GM03348 (cell line): ENCODE results near the gene C11orf54.
"Not testable (repeated sequence)": the region's sequence is repeated elsewhere in the genome, so short reads cannot be mapped to it uniquely, and the experiment has no call there.

ENCODE experiments used
- DNase-seq: peaks from one replicate; pipeline ENCODE4 v3.0.0; 2012; ENCODE audit warnings: low spot score

Gene C11orf54

DNA sequence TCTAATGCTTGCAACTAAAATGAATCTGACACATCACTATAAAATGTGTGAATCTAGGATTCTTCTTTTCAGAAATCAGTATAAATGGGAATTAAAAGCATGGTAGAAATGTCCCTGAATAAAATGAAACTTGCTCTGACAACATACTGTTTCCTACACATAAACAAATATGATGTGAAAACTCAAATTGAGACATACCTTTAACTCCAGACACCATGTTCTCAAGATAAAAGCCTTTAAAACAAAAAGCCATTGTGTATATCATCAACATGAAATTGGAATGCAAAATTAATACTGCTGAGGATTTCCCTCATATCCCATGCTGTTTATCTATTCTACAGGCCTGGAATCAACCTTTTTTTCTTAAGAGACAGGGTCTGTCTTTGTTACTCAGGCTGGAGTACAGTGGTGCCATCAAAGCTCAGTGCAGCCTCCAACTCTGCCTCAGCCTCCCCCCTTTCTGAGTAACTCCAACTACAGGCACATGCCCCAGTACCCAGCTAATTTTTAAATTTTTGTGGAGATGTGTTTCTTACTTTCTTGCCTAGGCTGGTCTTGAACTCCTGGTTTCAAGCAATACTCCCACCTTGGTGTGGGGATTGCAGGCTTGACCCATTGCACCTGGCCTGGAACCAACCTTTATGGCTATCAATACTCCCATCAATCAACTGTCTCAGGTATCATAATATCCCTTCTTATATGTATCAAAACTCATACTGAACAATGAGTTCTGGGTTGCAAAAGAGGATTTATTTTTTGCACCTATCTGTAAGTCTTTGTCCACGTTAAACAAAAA is 6.8 kb upstream of the C11orf54 start:
- no peak for DNase-seq

DNA sequence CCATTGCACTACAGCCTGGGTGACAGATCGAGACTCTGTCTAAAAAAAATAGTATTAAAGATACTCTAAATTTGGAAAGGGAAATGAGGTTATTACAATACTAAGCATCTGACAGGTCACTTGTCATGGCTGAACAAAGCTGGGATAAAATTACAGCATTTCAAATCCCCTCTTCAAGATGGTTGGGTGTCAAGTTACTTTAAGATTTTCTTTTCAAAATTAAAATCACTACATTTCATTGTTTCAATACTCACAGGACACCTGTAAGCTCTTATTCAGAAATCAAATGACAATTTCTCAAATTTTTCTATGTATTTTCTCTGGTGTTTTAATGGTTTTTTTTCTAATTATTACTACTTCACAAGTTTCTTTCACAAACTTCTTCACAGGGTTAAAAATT is 5.8 kb upstream of the C11orf54 start:
- no peak for DNase-seq

DNA sequence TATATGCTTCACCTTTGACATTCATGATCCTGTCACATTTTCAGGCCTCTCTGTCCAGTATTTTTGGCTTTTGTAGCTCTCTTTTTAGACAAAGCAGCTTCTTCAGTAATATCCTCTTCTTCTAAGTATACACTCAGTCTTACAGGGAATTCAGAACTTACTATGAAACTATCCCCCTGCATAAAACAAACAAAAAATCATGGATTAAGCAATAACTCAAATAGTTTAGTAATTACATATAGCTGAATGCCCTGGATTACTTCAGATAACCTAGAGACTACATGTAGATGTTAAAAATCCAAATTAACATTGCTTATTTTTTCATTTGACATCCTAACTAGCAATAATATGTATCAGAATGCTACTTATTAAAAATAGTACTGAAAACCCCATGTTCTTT is 5.3 kb upstream of the C11orf54 start:
- peak; percentile 11 for DNase-seq

DNA sequence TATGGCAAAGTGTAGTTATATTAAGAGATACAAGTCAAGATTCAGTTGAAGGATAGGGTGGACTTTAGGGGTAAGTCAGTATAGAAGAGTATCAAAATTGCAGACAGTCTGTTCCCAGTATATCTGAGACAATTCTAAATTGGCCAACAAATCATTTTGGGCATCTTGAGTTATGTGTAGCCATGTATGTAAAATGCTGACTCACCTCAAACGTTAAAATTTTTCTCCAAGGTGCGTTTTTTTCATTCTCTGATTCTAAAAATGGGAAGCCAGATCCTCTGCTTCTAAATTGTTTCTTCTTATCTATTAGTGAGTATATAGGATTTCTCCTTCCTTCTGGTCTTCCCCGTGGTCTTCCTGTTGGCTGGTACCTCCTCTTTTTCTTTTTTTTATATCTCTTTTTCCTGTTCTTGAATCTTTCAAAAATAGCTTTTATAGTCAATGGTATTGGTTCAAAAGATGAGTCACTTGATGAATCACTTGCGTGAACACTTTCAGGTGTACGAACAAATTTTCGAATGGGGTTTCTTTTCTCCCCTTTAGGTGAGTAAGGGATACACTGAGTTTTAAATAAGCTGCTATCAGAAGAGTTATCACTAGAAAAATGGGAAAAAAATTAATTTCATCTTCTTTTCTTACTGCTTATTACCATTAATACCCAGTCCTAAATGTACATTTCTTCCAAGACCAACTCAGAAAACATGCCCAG is 3.4 kb upstream of the C11orf54 start:
- DNase-seq = no peak

DNA sequence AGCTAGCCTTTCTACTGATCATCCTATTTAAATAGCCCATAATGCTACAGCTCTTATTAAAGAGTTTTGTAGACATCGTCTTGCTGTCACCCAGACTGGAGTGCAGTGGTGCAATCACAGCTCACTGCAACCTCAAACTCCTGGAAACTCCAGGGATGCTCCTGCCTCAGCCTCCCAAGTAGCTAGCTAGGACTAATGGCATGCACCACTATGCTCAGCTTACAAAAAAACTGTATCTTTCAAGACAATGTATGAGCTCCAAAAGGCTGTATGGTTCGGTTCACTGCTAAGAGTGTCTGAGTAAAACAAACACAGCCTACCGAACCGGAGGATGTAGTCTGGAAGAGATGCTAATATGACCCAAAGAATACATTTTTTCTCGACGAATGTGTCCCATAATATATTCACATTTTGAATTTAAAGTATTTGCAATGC is 2.8 kb upstream of the C11orf54 start:
- DNase-seq = no peak

DNA sequence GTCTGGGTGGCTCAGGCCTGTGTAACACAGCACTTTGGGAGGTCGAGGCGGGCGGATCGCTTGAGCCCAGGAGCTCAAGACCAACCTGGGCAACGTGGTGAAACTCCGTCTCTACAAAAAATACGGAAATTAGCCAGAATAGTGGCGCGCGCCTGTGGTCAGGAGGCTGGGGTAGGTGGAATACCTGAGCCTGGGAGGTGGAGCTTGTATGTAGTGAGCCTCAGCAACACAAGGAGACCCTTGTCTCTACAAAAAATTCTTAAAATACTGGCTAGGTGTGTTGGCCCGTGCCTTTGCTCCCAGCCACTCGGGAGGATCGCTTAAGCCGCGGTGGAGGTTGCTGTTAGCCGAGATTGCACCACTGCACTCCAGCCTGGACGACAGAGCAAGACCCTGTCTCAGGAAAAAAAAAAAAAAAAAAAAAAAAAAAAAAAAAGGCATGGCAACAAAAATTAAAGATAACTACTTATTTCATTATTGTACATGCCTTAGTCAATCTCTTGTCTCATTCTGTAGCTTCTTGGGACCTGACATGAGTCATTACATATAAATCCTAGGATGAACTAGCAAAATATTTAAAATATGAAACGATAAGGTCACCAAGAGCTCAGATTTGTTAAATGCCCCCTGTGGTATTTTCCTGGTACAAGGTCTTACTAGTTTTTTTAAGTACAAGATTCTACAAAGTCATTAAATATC is 1.3 kb upstream of the C11orf54 start:
- peak; percentile 54 for DNase-seq

DNA sequence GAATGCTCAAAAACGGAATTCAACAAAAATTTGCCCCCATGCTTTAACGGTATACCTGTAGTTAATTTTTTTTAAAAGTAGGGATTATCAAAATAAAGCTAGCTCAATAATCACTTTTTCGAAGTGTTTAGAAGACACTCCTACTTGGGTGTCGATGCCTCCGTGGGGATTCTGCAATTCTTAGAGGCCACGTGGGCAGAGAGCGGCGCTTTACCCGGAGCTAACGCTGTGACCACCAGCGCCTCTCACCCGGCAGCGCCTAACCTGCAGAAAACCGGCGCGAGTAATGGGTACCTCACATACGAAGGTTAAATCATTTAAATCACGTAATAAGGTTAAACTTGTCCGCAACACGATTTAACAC is 760 bp upstream of the C11orf54 start:
- peak; percentile 78 for DNase-seq

DNA sequence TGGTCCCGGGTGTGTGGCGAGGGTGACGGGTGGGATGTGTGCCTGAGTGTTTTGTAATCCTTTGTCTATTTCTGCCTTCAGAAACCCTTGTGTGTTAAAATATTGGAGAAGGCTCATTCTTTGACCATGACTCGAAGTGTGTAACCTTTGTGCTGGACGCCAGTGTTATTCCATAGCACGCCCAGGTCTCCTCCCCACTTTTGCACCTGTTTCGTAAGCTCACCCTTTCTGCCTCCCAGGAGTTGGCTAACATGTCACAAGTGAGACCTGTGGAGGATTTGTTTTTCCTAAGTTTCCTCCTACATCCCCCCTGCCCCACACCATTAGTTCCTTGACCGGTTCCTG is 382 bp downstream of the C11orf54 start:
- DNase-seq = peak; percentile 70

DNA sequence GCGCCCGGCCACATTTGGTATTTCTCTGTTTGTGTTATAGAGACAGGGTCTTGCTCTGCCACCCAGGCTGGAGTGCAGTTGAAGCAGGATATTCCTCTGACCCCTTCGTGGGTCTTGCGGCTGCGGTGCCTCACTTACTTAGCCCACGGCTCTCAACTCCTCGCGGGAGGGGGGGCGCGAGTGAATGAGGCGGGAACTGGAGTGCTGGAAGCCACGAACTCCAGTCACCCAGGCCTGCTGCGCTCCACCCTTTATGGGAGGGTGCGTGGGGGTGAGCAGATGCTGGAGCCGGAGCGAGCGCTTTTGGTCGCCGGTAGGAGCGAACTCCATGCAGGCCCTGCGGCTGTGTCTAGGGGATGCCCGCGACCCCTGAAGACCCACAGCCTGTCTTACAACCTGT is 1.8 kb downstream of the C11orf54 start:
- no peak for DNase-seq

DNA sequence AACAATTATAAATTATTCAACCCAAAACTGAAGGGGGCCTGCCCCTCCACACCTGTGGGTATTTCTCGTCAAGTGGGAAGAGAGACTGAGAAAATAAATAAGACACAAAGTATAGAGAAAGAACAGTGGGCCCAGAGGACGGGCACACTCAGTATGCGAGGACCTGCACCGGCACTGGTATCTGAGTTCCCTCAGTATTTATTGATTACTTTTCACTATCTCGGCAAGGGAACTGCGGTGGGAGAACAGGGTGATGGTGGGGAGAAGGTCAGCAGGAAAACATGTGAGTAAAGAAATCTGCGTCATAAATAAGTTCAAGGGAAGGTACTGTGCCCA is 3.2 kb downstream of the C11orf54 start:
- no peak for DNase-seq

DNA sequence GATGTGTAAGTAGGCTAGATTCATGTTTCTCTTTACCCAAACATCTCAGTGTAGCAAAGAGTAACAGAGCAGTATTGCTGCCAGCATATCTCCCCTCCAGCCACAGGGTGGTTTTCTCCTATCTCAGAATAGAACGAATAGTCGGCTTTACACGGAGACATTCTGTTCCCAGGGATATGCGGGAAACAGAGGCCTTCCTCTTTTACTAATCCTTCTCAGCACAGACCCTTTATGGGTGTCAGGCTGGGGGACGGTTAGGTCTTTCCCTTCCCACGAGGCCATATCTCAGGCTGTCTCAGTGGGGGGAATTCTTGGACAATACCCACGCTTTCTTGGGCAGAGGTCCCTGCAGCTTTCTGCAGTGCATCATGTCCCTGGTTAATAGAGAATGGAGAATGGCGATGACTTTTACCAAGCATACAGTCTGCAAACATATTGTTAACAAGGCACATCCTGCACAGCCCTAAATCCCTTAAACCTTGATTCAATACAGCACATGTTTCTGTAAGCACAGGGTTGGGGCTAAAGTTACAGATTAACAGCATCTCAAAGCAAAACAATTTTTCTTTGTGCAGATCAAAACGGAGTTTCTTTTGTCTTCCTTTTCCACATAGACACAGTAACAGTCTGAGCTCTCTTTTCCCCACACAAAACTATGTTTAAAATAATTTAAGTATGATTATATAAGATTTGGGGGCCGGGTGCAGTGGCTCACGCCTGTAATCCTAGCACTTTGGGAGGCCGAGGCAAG is 3.7 kb downstream of the C11orf54 start:
- DNase-seq = not testable (repeated sequence)

DNA sequence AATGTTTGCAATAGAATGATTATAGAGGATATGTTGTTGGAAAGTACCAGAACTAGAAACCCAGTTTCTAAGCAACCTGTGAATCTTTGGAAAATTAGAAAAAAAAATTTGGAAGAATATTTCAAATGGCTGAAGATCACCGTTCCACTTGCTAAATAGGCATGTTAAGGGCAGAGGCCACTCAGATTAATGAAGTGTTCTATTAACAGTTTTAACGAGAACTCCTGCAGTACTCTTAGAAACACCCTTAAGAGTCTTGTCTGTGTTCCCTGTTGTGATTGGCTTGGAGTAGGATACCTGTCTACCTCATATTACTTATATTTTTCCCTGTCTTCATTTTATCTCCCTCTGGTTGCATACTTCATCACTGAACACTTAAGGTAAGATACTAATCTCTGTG is 4.6 kb downstream of the C11orf54 start:
- no peak for DNase-seq

DNA sequence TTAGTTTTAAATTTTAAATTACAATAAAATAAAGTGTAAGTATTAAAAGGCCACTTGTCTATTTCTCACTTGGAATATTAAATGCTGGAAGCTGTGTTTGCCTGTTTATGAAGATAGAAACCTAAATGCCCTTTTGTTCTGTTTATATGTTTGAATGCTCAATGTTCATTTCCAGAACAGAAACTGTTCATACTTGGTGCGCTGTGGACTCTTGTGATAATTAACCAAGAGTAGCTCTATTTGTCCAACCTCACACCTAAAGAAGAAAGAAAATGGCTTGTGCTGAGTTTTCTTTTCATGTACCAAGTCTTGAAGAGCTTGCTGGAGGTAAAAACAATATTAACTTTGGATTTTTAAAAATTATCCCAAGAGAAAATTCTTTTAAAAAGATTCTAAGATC is 5.7 kb downstream of the C11orf54 start:
- no peak for DNase-seq

DNA sequence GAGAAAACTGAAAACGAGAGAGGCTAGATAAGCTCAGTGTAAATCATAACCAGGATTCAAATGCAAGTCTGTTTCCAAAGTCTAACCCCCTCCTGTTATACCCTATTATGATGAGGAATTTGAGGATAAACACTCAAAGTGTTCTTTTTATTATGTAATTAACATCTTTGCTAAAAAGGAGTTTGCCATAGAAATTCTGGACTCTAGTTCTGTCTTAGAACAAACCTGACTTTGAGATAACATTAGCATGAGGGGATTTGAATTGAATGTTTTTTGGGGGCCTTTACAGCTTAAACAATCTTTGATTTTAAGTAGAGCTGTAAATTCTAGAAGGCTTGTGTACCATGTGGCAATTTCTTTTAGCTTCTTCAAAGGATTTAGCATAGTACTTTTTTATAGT is 9.5 kb downstream of the C11orf54 start:
- no peak for DNase-seq

DNA sequence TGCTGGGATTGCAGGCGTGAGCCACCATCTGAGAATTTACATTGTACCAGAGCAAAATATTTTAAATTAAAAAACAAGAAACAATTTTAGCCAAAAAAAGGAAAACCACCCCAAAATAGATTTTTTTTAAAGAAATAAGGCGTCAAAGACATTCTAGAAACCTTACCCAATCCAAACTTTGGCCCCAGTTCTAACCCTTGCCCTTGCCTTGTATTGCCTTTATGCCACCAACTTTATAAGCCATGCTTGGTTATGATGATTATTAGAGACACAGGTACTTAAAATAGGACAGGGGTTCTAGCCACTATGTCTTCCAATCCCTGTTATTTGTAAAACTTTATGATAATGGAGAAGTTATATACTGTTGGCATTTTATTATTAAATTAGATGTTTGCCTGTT is 11.8 kb downstream of the C11orf54 start:
- no peak for DNase-seq

DNA sequence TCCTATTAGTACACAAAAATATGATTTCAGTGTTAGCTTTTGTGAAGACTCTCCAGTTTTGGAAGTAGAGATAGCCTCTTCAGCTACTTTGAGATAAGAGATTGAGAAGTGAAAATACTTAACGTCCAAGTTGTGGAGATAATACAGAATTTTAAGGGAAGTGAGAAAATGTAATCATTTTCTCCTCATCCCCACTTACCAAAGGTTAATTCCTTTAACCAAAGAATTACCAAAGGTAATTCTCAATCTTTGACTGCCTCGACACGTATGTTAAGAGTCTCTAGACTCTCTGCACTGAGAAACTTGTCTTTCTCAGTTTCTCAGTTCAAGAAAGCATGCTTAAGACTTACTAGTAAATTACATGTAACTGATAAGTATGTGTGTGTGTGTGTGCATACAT is 15.3 kb downstream of the C11orf54 start:
- no peak for DNase-seq

DNA sequence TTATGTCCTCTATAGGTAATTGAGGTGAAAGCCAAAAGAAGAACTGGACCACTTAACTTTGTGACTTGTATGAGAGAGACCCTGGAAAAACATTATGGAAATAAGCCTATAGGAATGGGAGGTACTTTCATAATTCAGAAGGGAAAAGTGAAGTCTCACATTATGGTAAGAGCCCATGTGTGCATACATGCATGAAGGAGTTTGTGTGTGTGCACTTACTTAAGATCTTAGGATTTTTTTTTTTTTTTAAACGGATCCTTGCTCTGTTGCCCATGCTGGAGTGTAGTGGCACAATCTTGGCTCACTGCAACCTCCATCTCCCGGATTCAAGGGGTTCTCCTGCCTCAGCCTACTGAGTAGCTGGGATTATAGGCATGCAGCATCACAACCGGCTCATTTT is 15.8 kb downstream of the C11orf54 start:
- no peak for DNase-seq

DNA sequence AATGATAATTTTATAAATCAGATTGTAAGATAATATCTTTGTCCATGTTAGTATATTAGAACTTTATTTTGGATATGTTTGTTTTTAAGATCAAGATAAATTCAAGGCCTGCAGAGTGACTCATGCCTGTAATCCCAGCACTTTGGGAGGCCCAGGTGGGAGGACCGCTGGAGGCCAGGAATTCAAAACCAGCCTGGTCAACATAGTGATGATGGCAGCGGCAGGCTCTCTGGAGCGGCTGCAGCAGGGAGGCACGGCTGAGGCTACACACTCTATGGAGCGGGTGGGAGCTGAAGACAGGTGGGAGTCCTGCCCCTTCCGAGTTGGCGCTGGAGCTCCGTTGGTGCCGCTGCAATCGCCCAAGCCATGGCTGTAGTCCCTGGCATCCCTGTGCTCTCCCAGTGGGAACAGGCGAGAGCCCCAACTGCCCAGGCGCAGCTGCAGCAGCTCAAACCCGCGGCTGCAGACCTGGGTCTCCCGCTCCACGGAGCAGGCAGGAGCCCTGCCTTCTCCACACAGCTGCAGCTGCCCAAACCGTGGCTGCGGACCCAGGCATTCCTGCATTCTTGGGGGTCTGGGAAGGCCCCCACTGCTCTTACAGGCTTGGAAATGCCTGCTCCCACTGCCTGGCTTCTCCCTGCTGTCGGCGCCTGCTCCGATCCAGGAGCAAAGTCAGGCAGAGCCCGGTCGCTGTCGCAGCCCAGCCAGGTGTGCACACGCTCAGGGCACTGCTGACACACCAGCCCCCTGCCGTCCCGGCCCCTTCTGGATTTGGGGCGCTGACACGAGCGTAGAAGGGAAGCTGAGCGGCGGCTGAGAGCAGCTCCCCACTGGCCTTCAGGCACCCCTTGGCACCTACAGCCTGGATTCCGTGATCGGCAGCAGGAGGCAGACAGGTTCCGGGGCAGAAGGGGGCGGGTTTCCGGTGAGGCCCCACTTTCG is 16.7 kb downstream of the C11orf54 start:
- DNase-seq = no peak

DNA sequence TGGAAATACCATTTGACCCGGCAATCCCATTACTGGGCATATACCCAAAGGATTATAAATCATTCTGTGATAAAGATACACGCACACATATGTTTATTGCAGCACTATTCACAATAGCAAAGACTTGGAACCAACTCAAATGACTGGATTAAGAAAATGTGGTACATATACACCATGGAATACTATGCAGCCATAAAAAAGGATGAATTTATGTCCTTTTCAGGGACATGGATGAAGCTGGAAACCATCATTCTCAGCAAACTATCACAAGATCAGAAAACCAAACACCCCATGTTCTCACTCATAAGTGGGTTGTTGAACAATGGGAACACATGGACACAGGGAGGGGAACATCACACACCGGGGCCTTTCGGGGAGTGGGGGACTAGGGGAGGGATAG is 17.7 kb downstream of the C11orf54 start:
- DNase-seq = not testable (repeated sequence)

DNA sequence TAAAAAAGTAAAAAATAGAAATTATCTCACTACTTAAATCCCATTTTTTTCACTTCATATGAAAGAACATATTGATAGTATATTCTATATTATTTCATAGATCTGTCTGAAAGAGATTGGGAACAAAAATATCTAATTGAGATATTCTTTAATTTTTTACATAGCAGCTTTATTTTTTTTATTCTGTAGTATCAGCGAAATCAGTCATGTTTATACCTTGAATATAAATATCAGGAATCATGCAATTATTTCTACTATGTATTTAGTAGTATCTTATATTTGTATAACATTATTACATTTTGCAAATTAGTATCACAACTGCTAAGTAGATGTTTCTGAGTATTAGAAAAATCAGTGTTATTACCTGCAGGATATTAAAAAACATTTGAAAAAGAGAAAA is 20.4 kb downstream of the C11orf54 start:
- no peak for DNase-seq

DNA sequence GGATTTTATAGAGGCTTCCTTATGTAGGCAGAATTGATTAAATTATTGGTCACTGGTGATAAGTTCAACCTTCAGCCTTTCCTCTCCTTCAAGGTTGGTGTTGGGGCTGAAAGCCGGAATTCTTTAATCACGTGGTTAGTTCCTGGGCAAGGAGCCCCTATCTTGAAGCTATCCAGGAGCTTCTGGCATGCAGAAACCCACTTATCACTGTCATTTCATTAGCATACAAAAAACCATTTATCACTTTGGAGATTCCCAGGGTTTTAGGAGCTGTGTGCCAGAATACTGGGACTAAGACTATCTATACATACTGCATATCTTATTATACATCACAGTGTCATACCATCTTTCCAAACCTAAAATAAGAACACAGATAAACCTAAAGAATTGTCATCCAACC is 24.1 kb downstream of the C11orf54 start:
- DNase-seq = no peak

DNA sequence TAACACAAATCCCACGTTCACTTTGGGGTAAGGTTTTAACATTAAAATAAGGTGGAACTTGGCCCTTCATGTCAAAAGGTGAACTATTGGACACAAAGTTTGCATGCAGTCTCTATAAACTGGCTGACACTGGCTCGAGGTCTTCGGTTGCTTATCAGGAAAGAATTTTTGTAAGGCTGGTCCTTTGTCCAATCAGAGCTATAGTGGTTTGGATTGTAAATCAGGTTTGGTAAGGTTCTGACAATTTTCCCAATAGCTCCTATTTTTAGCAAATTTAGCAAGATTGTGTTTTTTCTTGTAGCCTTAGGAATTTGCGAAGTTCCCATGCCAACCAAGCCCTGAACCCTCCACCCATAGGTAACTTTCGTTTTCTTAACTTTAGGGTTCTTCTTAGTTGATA is 25.0 kb downstream of the C11orf54 start:
- no peak for DNase-seq
